DOHH2 (cell line): ENCODE data around the gene RABGAP1L.

Experiments
- H3F3A ChIP-seq: fragments of 200-600 bp; sonication (generic), shearing (Covaris generic); 2 replicates; pipeline ENCODE4 v1.6.0; 2016; ENCODE audit warnings: antibody characterized with exemption, mild to moderate bottlenecking; ENCODE audit not compliant: control insufficient read depth, insufficient read depth
- H3K27ac ChIP-seq: fragments of 200-600 bp; sonication (generic); 2 replicates; pipeline ENCODE4 v1.5.1; 2014; ENCODE audit warnings: low read depth, mild to moderate bottlenecking, low read length, moderate library complexity
- H3K27me3 ChIP-seq: fragments of 200-600 bp; sonication (generic); 2 replicates; pipeline ENCODE4 v1.6.1; 2014; ENCODE audit warnings: mild to moderate bottlenecking, low read length, mixed read lengths; ENCODE audit not compliant: control insufficient read depth
- H3K36me3 ChIP-seq: fragments of 200-600 bp; sonication (generic); 2 replicates; pipeline ENCODE4 v1.6.1; 2014; ENCODE audit warnings: mild to moderate bottlenecking, low read length, moderate library complexity, mixed read lengths; ENCODE audit not compliant: control insufficient read depth
- H3K4me1 ChIP-seq: fragments of 200-600 bp; sonication (generic); 2 replicates; pipeline ENCODE4 v1.6.1; 2014; ENCODE audit warnings: mild to moderate bottlenecking, low read length, mixed read lengths; ENCODE audit not compliant: control insufficient read depth
- H3K4me2 ChIP-seq: fragments of 200-600 bp; sonication (generic); 2 replicates; pipeline ENCODE4 v1.6.0; 2014; ENCODE audit warnings: mild to moderate bottlenecking, low read length, moderate library complexity
- H3K4me3 ChIP-seq: fragments of 200-600 bp; sonication (generic); 2 replicates; pipeline ENCODE4 v1.5.1; 2014; ENCODE audit warnings: mild to moderate bottlenecking, low read length, mixed read lengths
- H3K79me2 ChIP-seq: fragments of 200-600 bp; sonication (generic); 2 replicates; pipeline ENCODE4 v1.6.1; 2014; ENCODE audit warnings: mild to moderate bottlenecking, low read length, mixed read lengths; ENCODE audit not compliant: control insufficient read depth
- H3K9me2 ChIP-seq: fragments of 200-600 bp; sonication (generic); replicated peaks from 2 replicates; pipeline ENCODE4 v1.6.1; 2014; ENCODE audit warnings: mild to moderate bottlenecking, low read length, mixed read lengths; ENCODE audit not compliant: control insufficient read depth
- H3K9me3 ChIP-seq: fragments of 200-600 bp; sonication (generic); 2 replicates; pipeline ENCODE4 v1.6.1; 2014; ENCODE audit warnings: antibody characterized with exemption, low read length, mixed read lengths; ENCODE audit not compliant: control insufficient read depth, insufficient read depth
- H4K20me1 ChIP-seq: fragments of 200-600 bp; sonication (generic); 2 replicates; pipeline ENCODE4 v1.6.0; 2014; ENCODE audit warnings: low read depth, mild to moderate bottlenecking, antibody characterized with exemption, low read length, moderate library complexity; ENCODE audit not compliant: control insufficient read depth, insufficient read depth
- CTCF ChIP-seq: fragments of 200-600 bp; sonication (generic); IDR thresholded peaks from one replicate; pipeline ENCODE4 v1.5.1; 2014; ENCODE audit warnings: antibody characterized with exemption, mild to moderate bottlenecking, low read depth, low read length; ENCODE audit not compliant: poor library complexity, severe bottlenecking
- EZH2phosphoT487 ChIP-seq: fragments of 200-600 bp; sonication (generic); IDR thresholded peaks from 2 replicates; pipeline ENCODE4 v1.6.1; 2017; ENCODE audit warnings: borderline replicate concordance, mild to moderate bottlenecking, antibody characterized with exemption, low read length, moderate library complexity, mixed read lengths

The RABGAP1L gene

GRCh38 chr1:174676856-174677255, 517.5 kb downstream of the RABGAP1L start:
- Histone ChIP-seq H3K27me3 (no peaks in the 10 kb centered on the region), H3K27ac (no peak overlapping the region), H3K4me3 (no peak overlapping the region), H3K9me2 (no peaks in the 10 kb centered on the region), H3K9me3 (0 out of 2 replicates have a peak, but pooled peaks cover 2% of the 10 kb centered on the region), H3F3A (peaks cover 2% of the 10 kb centered on the region; the same call in 1 of the 2 replicates), H3K36me3 (no peaks in the 10 kb centered on the region), H4K20me1 (no peaks in the 10 kb centered on the region), H3K4me2 (no peak overlapping the region), H3K79me2 (peaks cover 6% of the 10 kb centered on the region), H3K4me1 (peaks cover 2% of the 10 kb centered on the region; the same call in 1 of the 2 replicates)
- TF ChIP-seq CTCF (no peak), EZH2phosphoT487 (no peak)

DNA sequence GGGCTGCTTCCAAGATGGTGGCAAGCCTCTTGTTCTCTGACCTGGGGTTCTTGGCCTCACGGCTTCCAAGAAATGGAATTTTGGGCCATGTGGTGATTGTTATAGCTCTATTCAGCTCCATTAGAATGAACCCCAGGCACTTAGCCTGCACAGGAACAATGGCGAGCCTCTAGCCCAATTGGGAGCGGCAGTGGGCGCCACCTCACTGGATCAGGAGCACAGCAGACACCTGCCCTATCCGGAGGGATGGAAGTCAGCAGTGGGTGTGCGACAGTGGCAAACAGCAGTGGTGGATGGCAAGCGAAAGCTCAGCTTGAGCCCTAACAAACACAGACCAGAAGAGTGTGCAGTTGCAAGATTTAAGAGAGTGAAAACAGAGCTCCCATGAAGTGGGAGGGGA, 519.3 kb downstream of the RABGAP1L start:
- H3K27me3 ChIP-seq = no peaks in the 10 kb centered on the region
- no peaks in the 10 kb centered on the region for H4K20me1 ChIP-seq
- no peak overlapping the region for H3K27ac ChIP-seq
- no peak overlapping the region for H3K4me3 ChIP-seq
- peaks cover 17% of the 10 kb centered on the region for H3K4me1 ChIP-seq
- H3K9me2 ChIP-seq = no peaks in the 10 kb centered on the region
- peaks cover under 1% of the 10 kb centered on the region for H3K79me2 ChIP-seq
- H3K36me3 ChIP-seq = peaks cover 6% of the 10 kb centered on the region
- TF ChIP-seq EZH2phosphoT487 (no peak), CTCF (no peak)
- H3K4me2 ChIP-seq = no peak overlapping the region
- H3F3A ChIP-seq = 0 out of 2 replicates have a peak, but pooled peaks cover 6% of the 10 kb centered on the region
- H3K9me3 ChIP-seq = 0 out of 2 replicates have a peak, but pooled peaks cover under 1% of the 10 kb centered on the region

- Histone ChIP-seq H3K79me2 (no peaks in the 10 kb centered on the region), H3K4me3 (no peak overlapping the region), H3K9me2 (no peaks in the 10 kb centered on the region), H3K9me3 (no peaks in the 10 kb centered on the region), H4K20me1 (no peaks in the 10 kb centered on the region), H3F3A (0 out of 2 replicates have a peak, but pooled peaks cover 6% of the 10 kb centered on the region), H3K36me3 (peaks cover 16% of the 10 kb centered on the region), H3K4me2 (no peak overlapping the region), H3K4me1 (peaks cover 26% of the 10 kb centered on the region), H3K27me3 (no peaks in the 10 kb centered on the region), H3K27ac (no peak overlapping the region)
- TF ChIP-seq EZH2phosphoT487 (no peak), CTCF (no peak)
Observed at GRCh38 chr1:174680101-174680500, 520.8 kb downstream of the RABGAP1L start.
